VCaP (cell line): Measurements from ENCODE around the gene OPRL1.

Experiments
- H3K27ac ChIP-seq: fragments of 450-650 bp; 2 replicates; pipeline ENCODE4 v1.5.1; 2017
- CTCF ChIP-seq: fragments of 450-650 bp; conservative IDR thresholded peaks from 2 replicates; pipeline ENCODE4 v1.5.1; 2017; ENCODE audit warnings: mild to moderate bottlenecking, moderate library complexity

Gene OPRL1

GRCh38 chr20:64076061-64076997, 3.6 kb upstream of the OPRL1 start:
- H3K27ac ChIP-seq = no peak overlapping the region
- TF ChIP-seq CTCF = no peak

GRCh38 chr20:64077094-64077493, 2.8 kb upstream of the OPRL1 start:
- H3K27ac ChIP-seq = no peak overlapping the region

GRCh38 chr20:64077541-64077875, 2.4 kb upstream of the OPRL1 start:
- TF ChIP-seq CTCF = no peak
- no peak overlapping the region for H3K27ac ChIP-seq

More at GRCh38 chr20:64077094-64077493, 2.8 kb upstream of the OPRL1 start:
- TF ChIP-seq CTCF = no peak

- peak overlapping the region; percentile 91; the same call in 1 of the 2 replicates for H3K27ac ChIP-seq
- TF ChIP-seq CTCF = no peak
Observed at GRCh38 chr20:64077876-64078551, 1.9 kb upstream of the OPRL1 start.

- H3K27ac ChIP-seq = peak overlapping the region; percentile 91
- no peak for TF ChIP-seq CTCF
Observed at GRCh38 chr20:64078934-64079272, 979 bp upstream of the OPRL1 start.

- peak within 1 kb of the TSS; percentile 91 for H3K27ac ChIP-seq
- TF ChIP-seq CTCF = no peak
Observed at GRCh38 chr20:64079273-64080012, 439 bp upstream of the OPRL1 start, which contains the start of gene RGS19. Gene RGS19, minus strand, starts transcription at chr20:64079518. Its CDS starts 2,632 bp downstream, at chr20:64076886.
